Neural cell (in vitro differentiated cells): ENCODE measurements around the gene AMY1B.
"Not testable (repeated sequence)": the region's sequence is repeated elsewhere in the genome, so short reads cannot be mapped to it uniquely, and the experiment has no call there.

Experiments used
- EP300 ChIP-seq: fragments of 450-650 bp; conservative IDR thresholded peaks from 2 replicates; pipeline ENCODE4 v1.6.1; 2014; ENCODE audit warnings: antibody characterized with exemption, mild to moderate bottlenecking, moderate library complexity; ENCODE audit not compliant: poor library complexity, severe bottlenecking
- EZH2 ChIP-seq: fragments of 200-600, 300-800 bp; shearing (Covaris generic), sonication (generic); IDR thresholded peaks from 2 replicates; pipeline ENCODE4 v1.6.1; 2014; ENCODE audit warnings: antibody characterized with exemption, low read length, borderline replicate concordance, mild to moderate bottlenecking; ENCODE audit not compliant: insufficient read depth, poor library complexity, severe bottlenecking
- MXI1 ChIP-seq: fragments of 450-650 bp; conservative IDR thresholded peaks from 2 replicates; pipeline ENCODE4 v1.6.1; 2014; ENCODE audit warnings: antibody characterized with exemption, mild to moderate bottlenecking; ENCODE audit not compliant: poor library complexity, severe bottlenecking
- POLR2AphosphoS5 ChIP-seq: IDR thresholded peaks from 2 replicates; pipeline ENCODE4 v1.6.1; 2012
- RAD21 ChIP-seq: fragments of 450-650 bp; conservative IDR thresholded peaks from 2 replicates; pipeline ENCODE4 v1.6.1; 2014; ENCODE audit warnings: antibody characterized with exemption, mild to moderate bottlenecking, moderate library complexity
- TAF1 ChIP-seq: IDR thresholded peaks from 2 replicates; pipeline ENCODE4 v1.6.1; 2012; ENCODE audit warnings: low read depth
- TF ChIP-seq, protein P1 (sequence below): fragments of 450-650 bp; IDR thresholded peaks from 2 replicates; pipeline ENCODE4 v1.5.1; 2014; ENCODE audit warnings: antibody characterized with exemption, mild to moderate bottlenecking, moderate library complexity; ENCODE audit not compliant: poor library complexity, severe bottlenecking
- TF ChIP-seq, protein P2 (sequence below): IDR thresholded peaks from 2 replicates; pipeline ENCODE4 v1.6.1; 2012; ENCODE audit warnings: borderline replicate concordance

DNA sequence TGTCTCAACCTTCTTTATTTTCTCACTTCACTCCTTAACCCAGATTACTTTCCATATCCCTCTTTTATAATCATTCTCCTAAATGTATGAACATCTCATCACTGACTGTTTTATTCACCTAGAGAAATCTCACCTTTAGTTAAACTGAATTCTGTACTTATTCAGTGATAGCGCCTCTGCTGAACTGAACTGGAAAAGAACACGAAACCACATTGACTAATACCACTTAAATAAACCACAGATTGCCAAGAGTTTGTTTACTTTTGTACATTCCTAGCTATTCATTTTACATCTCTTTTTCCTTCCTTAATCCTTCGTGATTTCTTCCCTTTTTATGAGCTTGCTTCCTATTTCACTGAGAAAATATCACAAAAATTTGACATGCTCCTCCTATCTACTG is 11.7 kb upstream of the AMY1B start:
- TF ChIP-seq, protein P1, sequence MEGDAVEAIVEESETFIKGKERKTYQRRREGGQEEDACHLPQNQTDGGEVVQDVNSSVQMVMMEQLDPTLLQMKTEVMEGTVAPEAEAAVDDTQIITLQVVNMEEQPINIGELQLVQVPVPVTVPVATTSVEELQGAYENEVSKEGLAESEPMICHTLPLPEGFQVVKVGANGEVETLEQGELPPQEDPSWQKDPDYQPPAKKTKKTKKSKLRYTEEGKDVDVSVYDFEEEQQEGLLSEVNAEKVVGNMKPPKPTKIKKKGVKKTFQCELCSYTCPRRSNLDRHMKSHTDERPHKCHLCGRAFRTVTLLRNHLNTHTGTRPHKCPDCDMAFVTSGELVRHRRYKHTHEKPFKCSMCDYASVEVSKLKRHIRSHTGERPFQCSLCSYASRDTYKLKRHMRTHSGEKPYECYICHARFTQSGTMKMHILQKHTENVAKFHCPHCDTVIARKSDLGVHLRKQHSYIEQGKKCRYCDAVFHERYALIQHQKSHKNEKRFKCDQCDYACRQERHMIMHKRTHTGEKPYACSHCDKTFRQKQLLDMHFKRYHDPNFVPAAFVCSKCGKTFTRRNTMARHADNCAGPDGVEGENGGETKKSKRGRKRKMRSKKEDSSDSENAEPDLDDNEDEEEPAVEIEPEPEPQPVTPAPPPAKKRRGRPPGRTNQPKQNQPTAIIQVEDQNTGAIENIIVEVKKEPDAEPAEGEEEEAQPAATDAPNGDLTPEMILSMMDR: not testable (repeated sequence)
- TF ChIP-seq EZH2, POLR2AphosphoS5, TAF1, MXI1, RAD21, EP300: not testable (repeated sequence)
- TF ChIP-seq, protein P2, sequence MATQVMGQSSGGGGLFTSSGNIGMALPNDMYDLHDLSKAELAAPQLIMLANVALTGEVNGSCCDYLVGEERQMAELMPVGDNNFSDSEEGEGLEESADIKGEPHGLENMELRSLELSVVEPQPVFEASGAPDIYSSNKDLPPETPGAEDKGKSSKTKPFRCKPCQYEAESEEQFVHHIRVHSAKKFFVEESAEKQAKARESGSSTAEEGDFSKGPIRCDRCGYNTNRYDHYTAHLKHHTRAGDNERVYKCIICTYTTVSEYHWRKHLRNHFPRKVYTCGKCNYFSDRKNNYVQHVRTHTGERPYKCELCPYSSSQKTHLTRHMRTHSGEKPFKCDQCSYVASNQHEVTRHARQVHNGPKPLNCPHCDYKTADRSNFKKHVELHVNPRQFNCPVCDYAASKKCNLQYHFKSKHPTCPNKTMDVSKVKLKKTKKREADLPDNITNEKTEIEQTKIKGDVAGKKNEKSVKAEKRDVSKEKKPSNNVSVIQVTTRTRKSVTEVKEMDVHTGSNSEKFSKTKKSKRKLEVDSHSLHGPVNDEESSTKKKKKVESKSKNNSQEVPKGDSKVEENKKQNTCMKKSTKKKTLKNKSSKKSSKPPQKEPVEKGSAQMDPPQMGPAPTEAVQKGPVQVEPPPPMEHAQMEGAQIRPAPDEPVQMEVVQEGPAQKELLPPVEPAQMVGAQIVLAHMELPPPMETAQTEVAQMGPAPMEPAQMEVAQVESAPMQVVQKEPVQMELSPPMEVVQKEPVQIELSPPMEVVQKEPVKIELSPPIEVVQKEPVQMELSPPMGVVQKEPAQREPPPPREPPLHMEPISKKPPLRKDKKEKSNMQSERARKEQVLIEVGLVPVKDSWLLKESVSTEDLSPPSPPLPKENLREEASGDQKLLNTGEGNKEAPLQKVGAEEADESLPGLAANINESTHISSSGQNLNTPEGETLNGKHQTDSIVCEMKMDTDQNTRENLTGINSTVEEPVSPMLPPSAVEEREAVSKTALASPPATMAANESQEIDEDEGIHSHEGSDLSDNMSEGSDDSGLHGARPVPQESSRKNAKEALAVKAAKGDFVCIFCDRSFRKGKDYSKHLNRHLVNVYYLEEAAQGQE: not testable (repeated sequence)
